IMR-90 (cell line): Measurements from ENCODE around the gene ZNF407.

Experiments
- BHLHE40 ChIP-seq: fragments of 150-350 bp; IDR thresholded peaks from 2 replicates; pipeline ENCODE4 v1.6.1; 2016; ENCODE audit warnings: mild to moderate bottlenecking, low read depth, low read length
- CEBPB ChIP-seq: IDR thresholded peaks from 2 replicates; pipeline ENCODE4 v1.6.1; 2012; ENCODE audit warnings: low read depth, low read length, improper control_type of control experiment
- CHD1 ChIP-seq: IDR thresholded peaks from 2 replicates; pipeline ENCODE4 v1.6.1; 2012; ENCODE audit warnings: low read depth, low read length, improper control_type of control experiment
- FOS ChIP-seq: fragments of 150-350 bp; IDR thresholded peaks from 2 replicates; pipeline ENCODE4 v1.6.1; 2016; ENCODE audit warnings: low read depth, low read length
- MAFK ChIP-seq: IDR thresholded peaks from 2 replicates; pipeline ENCODE4 v1.6.1; 2012; ENCODE audit warnings: low read depth, low read length, improper control_type of control experiment
- MXI1 ChIP-seq: IDR thresholded peaks from 2 replicates; pipeline ENCODE4 v1.6.1; 2012; ENCODE audit warnings: low read depth, mild to moderate bottlenecking, low read length, moderate library complexity, borderline replicate concordance
- NFE2L2 ChIP-seq: fragments of 150-350 bp; IDR thresholded peaks from 2 replicates; pipeline ENCODE4 v1.6.1; 2016; ENCODE audit warnings: low read depth, mild to moderate bottlenecking, low read length
- POLR2A ChIP-seq: IDR thresholded peaks from 2 replicates; pipeline ENCODE4 v1.6.1; 2012; ENCODE audit warnings: mild to moderate bottlenecking, low read depth, low read length
- RAD21 ChIP-seq: IDR thresholded peaks from 2 replicates; pipeline ENCODE4 v1.6.1; 2012; ENCODE audit warnings: low read length, improper control_type of control experiment
- RCOR1 ChIP-seq: IDR thresholded peaks from 2 replicates; pipeline ENCODE4 v1.6.1; 2012; ENCODE audit warnings: mild to moderate bottlenecking, low read length, improper control_type of control experiment; ENCODE audit not compliant: insufficient replicate concordance
- RFX5 ChIP-seq: IDR thresholded peaks from 2 replicates; pipeline ENCODE4 v1.8.0; 2012; ENCODE audit warnings: low read depth, mild to moderate bottlenecking, low read length, moderate library complexity
- SMC3 ChIP-seq: fragments of 150-350 bp; IDR thresholded peaks from 2 replicates; pipeline ENCODE4 v1.6.1; 2016; ENCODE audit warnings: low read depth, mild to moderate bottlenecking, antibody characterized with exemption, low read length, moderate library complexity
- USF2 ChIP-seq: fragments of 150-350 bp; IDR thresholded peaks from 2 replicates; pipeline ENCODE4 v1.6.1; 2017; ENCODE audit warnings: mild to moderate bottlenecking, antibody characterized with exemption, low read length, low read depth
- TF ChIP-seq, protein P1 (sequence below): conservative IDR thresholded peaks from 2 replicates; pipeline ENCODE4 v1.5.1; 2012; ENCODE audit warnings: mild to moderate bottlenecking, low read depth, low read length, improper control_type of control experiment

GRCh38 chr18:75106746-75107145 is 509.1 kb downstream of the ZNF407 start:
- TF ChIP-seq, protein P1, sequence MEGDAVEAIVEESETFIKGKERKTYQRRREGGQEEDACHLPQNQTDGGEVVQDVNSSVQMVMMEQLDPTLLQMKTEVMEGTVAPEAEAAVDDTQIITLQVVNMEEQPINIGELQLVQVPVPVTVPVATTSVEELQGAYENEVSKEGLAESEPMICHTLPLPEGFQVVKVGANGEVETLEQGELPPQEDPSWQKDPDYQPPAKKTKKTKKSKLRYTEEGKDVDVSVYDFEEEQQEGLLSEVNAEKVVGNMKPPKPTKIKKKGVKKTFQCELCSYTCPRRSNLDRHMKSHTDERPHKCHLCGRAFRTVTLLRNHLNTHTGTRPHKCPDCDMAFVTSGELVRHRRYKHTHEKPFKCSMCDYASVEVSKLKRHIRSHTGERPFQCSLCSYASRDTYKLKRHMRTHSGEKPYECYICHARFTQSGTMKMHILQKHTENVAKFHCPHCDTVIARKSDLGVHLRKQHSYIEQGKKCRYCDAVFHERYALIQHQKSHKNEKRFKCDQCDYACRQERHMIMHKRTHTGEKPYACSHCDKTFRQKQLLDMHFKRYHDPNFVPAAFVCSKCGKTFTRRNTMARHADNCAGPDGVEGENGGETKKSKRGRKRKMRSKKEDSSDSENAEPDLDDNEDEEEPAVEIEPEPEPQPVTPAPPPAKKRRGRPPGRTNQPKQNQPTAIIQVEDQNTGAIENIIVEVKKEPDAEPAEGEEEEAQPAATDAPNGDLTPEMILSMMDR: no peak
- TF ChIP-seq POLR2A: no peak
- no peak for TF ChIP-seq MXI1
- no peak for TF ChIP-seq RAD21
- TF ChIP-seq RCOR1: no peak
- TF ChIP-seq NFE2L2: no peak
- no peak for TF ChIP-seq CHD1
- no peak for TF ChIP-seq SMC3
- TF ChIP-seq RFX5: no peak
- no peak for TF ChIP-seq CEBPB
- no peak for TF ChIP-seq USF2
- no peak for TF ChIP-seq MAFK
- no peak for TF ChIP-seq BHLHE40
- TF ChIP-seq FOS: no peak
